HepG2 (cell line): Measurements from ENCODE around the gene GEMIN2. TPM values are rescaled to one million over a fixed set of nuclear protein-coding genes. Genes with fewer than 3 reads are reported as not detected.

Experiments
- AGO2 ChIP-seq: fragments of 200-400 bp; formaldehyde crosslinking; optimal IDR thresholded peaks from 2 replicates; pipeline ENCODE3; 2017; ENCODE audit warnings: mild to moderate bottlenecking, low read depth, low read length, moderate library complexity
- GLI4 ChIP-seq: sonication (generic); formaldehyde crosslinking; IDR thresholded peaks from 2 replicates; pipeline ENCODE4 v1.5.1; 2020; ENCODE audit warnings: missing genetic modification reagents, mild to moderate bottlenecking, moderate library complexity, borderline replicate concordance
- GLMP ChIP-seq: sonication (generic); formaldehyde crosslinking; IDR thresholded peaks from 2 replicates; pipeline ENCODE4 v1.9.0; 2021; ENCODE audit warnings: missing genetic modification reagents, mild to moderate bottlenecking, borderline replicate concordance
- HOMEZ ChIP-seq: IDR thresholded peaks from 2 replicates; pipeline ENCODE4 v1.6.1; 2016; ENCODE audit warnings: low read depth
- PAWR ChIP-seq: sonication (generic); formaldehyde crosslinking; IDR thresholded peaks from 2 replicates; pipeline ENCODE4 v1.4.0; 2020; ENCODE audit warnings: missing genetic modification reagents, mild to moderate bottlenecking, borderline replicate concordance
- RXRA ChIP-seq: sonication (generic); formaldehyde crosslinking; IDR thresholded peaks from 2 replicates; pipeline ENCODE4 v1.5.1; 2020; ENCODE audit warnings: missing genetic modification reagents
- SIN3B ChIP-seq: fragments of 150-350 bp; IDR thresholded peaks from 2 replicates; pipeline ENCODE4 v1.6.1; 2014; ENCODE audit warnings: low read length
- SP140L ChIP-seq: sonication (generic); formaldehyde crosslinking; IDR thresholded peaks from 2 replicates; pipeline ENCODE4 v1.4.0; 2020; ENCODE audit warnings: missing genetic modification reagents, borderline replicate concordance
- SYNCRIP ChIP-seq: fragments of 200-400 bp; formaldehyde crosslinking; IDR thresholded peaks from 2 replicates; pipeline ENCODE4 v1.6.1; 2018; ENCODE audit warnings: mild to moderate bottlenecking, low read depth, low read length; ENCODE audit not compliant: insufficient read depth
- U2AF2 ChIP-seq: fragments of 200-400 bp; formaldehyde crosslinking; IDR thresholded peaks from 2 replicates; pipeline ENCODE4 v1.6.1; 2017; ENCODE audit warnings: low read depth, mild to moderate bottlenecking, low read length
- ZBTB26 ChIP-seq: IDR thresholded peaks from 2 replicates; pipeline ENCODE4 v1.6.1; 2016; ENCODE audit warnings: missing compliant biosample characterization, missing genetic modification reagents, borderline replicate concordance
- ZNF205 ChIP-seq: IDR thresholded peaks from 2 replicates; pipeline ENCODE4 v1.6.1; 2018; ENCODE audit warnings: missing biosample characterization, missing genetic modification reagents
- ZNF567 ChIP-seq: sonication (generic); formaldehyde crosslinking; IDR thresholded peaks from 2 replicates; pipeline ENCODE4 v1.8.1; 2023; ENCODE audit warnings: mild to moderate bottlenecking, missing genetic modification reagents, borderline replicate concordance
- ZNF570 ChIP-seq: sonication (generic); formaldehyde crosslinking; IDR thresholded peaks from 2 replicates; pipeline ENCODE4 v1.4.0; 2020; ENCODE audit warnings: mild to moderate bottlenecking, missing genetic modification reagents, borderline replicate concordance
- ZSCAN21 ChIP-seq: sonication (generic); formaldehyde crosslinking; IDR thresholded peaks from 2 replicates; pipeline ENCODE4 v1.8.0; 2022; ENCODE audit warnings: mild to moderate bottlenecking, missing genetic modification reagents, moderate library complexity, borderline replicate concordance
- polyA plus RNA-seq, 8 experiments: library from polyadenylated mRNA; depleted of rRNA in 3 of 8; stranded (reverse) in 7 of 8; unstranded in 1 of 8; fragments of >200 nt; fragmentation: Illumina TruSeq in 4 of 8; extraction: Trizol in 4 of 8; gene quantifications; 2 replicates each; pipeline versions ENCODE4 v1.2.1 to v1.2.3, GENCODE V29; 2011 to 2016; ENCODE audit warnings: low read depth in 4 of 8, missing spikeins in 1 of 8, mixed read lengths in 1 of 8; ENCODE audit not compliant: insufficient read depth in 1 of 8
- total RNA-seq, 5 experiments: library from RNA; depleted of rRNA; stranded (reverse); fragments of >200 nt; fragmentation: Illumina TruSeq; extraction: Trizol; gene quantifications; 2 replicates each; pipeline ENCODE4 v1.2.3, GENCODE V29; 2016; ENCODE audit warnings: low read depth in 1 of 5
- TF ChIP-seq, protein P1 (sequence below): sonication (generic); formaldehyde crosslinking; conservative IDR thresholded peaks from 2 replicates; pipeline ENCODE4 v1.4.0; 2020; ENCODE audit warnings: missing genetic modification reagents
- TF ChIP-seq, protein P2 (sequence below): sonication (generic); formaldehyde crosslinking; IDR thresholded peaks from 2 replicates; pipeline ENCODE4 v1.5.0; 2020; ENCODE audit warnings: missing genetic modification reagents, mild to moderate bottlenecking, borderline replicate concordance
- TF ChIP-seq, protein P3 (sequence below): sonication (generic); formaldehyde crosslinking; IDR thresholded peaks from 2 replicates; pipeline ENCODE4 v1.5.0; 2020; ENCODE audit warnings: missing genetic modification reagents

Gene GEMIN2
- total and polyA plus RNA-seq, 2 of the 13 experiments (the other 11 are each of a cell fraction or from before 2014, with no cell fraction given): 54.8 to 110 TPM

- TF ChIP-seq GLI4 (CRISPR knock-in tag) (peak; percentile 98; the same call in 1 of the 2 replicates), SYNCRIP (no peak), HOMEZ (CRISPR knock-in tag) (peak; percentile 76; the same call in 1 of the 2 replicates), AGO2 (no peak), RXRA (peak; percentile 70), ZNF205 (CRISPR knock-in tag) (peak; percentile 10; the same call in 1 of the 2 replicates), GLMP (CRISPR knock-in tag) (no peak), ZBTB26 (CRISPR knock-in tag) (peak; percentile 92), U2AF2 (peak; percentile 71; the same call in 1 of the 2 replicates), PAWR (CRISPR knock-in tag) (no peak; the same call in 1 of the 2 replicates), SIN3B (no peak; the same call in none of the 2 replicates), ZNF567 (peak; percentile 68), ZNF570 (CRISPR knock-in tag) (peak; percentile 78; the same call in 1 of the 2 replicates), SP140L (CRISPR knock-in tag) (peak; percentile 97), ZSCAN21 (CRISPR knock-in tag) (peak; percentile 95; the same call in 1 of the 2 replicates)
- TF ChIP-seq, protein P1, sequence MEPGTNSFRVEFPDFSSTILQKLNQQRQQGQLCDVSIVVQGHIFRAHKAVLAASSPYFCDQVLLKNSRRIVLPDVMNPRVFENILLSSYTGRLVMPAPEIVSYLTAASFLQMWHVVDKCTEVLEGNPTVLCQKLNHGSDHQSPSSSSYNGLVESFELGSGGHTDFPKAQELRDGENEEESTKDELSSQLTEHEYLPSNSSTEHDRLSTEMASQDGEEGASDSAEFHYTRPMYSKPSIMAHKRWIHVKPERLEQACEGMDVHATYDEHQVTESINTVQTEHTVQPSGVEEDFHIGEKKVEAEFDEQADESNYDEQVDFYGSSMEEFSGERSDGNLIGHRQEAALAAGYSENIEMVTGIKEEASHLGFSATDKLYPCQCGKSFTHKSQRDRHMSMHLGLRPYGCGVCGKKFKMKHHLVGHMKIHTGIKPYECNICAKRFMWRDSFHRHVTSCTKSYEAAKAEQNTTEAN (CRISPR knock-in tag): peak; percentile 89; the same call in 1 of the 2 replicates
- TF ChIP-seq, protein P2, sequence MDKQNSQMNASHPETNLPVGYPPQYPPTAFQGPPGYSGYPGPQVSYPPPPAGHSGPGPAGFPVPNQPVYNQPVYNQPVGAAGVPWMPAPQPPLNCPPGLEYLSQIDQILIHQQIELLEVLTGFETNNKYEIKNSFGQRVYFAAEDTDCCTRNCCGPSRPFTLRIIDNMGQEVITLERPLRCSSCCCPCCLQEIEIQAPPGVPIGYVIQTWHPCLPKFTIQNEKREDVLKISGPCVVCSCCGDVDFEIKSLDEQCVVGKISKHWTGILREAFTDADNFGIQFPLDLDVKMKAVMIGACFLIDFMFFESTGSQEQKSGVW: no peak
- TF ChIP-seq, protein P3, sequence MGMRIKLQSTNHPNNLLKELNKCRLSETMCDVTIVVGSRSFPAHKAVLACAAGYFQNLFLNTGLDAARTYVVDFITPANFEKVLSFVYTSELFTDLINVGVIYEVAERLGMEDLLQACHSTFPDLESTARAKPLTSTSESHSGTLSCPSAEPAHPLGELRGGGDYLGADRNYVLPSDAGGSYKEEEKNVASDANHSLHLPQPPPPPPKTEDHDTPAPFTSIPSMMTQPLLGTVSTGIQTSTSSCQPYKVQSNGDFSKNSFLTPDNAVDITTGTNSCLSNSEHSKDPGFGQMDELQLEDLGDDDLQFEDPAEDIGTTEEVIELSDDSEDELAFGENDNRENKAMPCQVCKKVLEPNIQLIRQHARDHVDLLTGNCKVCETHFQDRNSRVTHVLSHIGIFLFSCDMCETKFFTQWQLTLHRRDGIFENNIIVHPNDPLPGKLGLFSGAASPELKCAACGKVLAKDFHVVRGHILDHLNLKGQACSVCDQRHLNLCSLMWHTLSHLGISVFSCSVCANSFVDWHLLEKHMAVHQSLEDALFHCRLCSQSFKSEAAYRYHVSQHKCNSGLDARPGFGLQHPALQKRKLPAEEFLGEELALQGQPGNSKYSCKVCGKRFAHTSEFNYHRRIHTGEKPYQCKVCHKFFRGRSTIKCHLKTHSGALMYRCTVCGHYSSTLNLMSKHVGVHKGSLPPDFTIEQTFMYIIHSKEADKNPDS (CRISPR knock-in tag): no peak
Measured at GRCh38 chr14:39174560-39175444, 60.7 kb downstream of the GEMIN2 start, which contains the start of gene PNN (continued).
